HG02943 (cell line): ENCODE results near the gene ZNF330.
"Not testable (repeated sequence)": the region's sequence is repeated elsewhere in the genome, so short reads cannot be mapped to it uniquely, and the experiment has no call there.

Source experiments
- ATAC-seq: cut with Tn5 transposase; IDR thresholded peaks from one replicate; pipeline ENCODE4 v1.9.1; 2021; ENCODE audit warnings: mild to moderate bottlenecking, low read depth, moderate library complexity; ENCODE audit not compliant: unreplicated experiment

Gene ZNF330

DNA sequence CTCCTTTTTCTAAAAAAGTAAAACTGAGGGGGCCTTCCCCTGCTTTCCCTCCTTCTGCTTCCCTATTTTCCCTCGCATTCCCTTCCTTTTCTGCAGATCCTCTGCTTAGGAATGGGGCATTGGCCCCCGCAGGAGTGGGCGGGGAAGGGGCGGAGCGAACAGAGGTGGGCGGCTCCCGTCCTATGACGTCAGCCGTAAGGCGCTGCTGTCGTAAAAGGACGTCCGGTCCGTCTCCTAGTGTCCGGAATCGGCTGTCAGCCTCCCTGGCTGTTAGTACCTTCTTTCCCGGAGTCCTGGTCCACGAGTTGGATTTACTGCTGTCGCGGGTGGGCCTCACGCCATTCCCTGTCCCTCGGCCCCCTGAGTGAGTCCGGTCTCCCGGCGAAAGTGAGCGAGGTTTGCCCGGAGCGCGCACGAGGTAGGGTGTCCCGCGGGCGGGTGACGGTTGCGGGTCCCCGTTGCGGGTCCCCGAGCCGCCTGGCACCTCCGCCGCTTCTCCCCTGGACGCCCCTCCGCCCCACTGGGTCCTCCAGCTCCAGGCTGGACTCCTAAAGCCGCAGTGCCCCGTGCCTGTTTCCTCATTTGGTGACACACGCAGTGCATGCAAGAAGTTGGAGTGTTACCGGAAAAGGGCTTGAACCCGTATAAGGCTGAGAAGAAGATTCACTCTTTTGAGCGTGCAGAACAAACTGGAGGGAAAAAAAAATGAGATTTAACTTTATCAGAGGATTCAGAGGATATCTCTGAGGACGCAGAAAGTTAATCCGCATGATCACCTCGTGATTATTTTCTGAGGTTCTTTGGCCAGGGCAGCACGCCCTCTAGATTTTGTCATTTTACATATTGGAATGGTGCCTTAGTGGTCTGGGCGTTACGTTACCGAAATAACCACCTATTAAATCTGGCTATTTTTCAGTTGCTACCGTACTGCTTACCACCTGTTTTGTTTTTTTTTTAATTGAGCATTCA, at the start of gene ZNF330:
ZNF330 (plus strand) TSS at position 205 of the 969 bp plus-strand sequence. CDS start 1,477 bp downstream, outside the sequence.
- peak; percentile 94 for ATAC-seq

DNA sequence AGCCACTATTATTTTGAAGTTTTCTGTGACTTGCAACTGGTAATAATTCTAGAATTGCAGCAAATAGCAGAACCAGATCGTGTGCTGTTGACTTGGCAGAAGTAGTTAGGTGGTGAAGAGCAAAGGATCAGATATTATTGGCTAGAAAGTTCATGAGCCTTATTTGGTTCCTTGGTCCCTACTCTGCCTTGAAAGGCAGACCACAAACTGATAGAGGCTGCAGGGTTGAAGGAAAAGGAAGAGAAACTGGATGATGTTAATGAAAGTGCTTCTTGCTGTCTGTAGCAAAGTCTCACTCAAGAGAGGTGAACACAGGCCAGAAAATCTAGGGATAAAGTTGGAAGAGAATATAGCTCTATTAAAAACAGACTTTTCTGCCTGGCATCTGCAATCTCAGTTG, 46.2 kb upstream of the ZNF330 start:
- no peak for ATAC-seq

DNA sequence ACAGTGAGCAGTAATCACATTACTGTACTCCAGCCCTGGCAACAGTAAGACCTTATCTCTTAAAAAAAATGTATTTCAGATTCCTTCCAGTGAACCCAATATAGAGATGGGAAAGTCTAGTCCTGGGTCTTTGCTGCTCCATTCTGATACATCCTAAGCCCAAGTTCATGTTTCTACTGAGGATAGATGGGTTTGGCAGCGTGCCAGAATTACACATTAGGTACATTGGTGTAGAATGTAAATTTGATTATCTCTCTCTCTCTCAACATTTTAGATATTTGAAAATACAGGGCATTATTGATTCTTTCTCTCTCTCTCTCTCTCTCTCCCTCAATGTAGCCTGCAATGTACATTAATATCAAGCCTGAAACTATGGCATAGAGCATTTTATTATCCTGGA, 43.5 kb upstream of the ZNF330 start:
- no peak for ATAC-seq

- ATAC-seq, result no peak
These were observed 41.0 kb upstream of the ZNF330 start for GRCh38 chr4:141179474-141180373.

- peak; percentile 90 for ATAC-seq
These were observed 39.5 kb upstream of the ZNF330 start for GRCh38 chr4:141180991-141181761.

- not testable (repeated sequence) for ATAC-seq
These were observed 37.2 kb upstream of the ZNF330 start for GRCh38 chr4:141183491-141183890.

- no peak for ATAC-seq
These were observed 28.1 kb upstream of the ZNF330 start for GRCh38 chr4:141192564-141192963.

- no peak for ATAC-seq
These were observed 27.1 kb upstream of the ZNF330 start for GRCh38 chr4:141193516-141194034.

- no peak for ATAC-seq
These were observed 25.5 kb upstream of the ZNF330 start for GRCh38 chr4:141195095-141195707.

DNA sequence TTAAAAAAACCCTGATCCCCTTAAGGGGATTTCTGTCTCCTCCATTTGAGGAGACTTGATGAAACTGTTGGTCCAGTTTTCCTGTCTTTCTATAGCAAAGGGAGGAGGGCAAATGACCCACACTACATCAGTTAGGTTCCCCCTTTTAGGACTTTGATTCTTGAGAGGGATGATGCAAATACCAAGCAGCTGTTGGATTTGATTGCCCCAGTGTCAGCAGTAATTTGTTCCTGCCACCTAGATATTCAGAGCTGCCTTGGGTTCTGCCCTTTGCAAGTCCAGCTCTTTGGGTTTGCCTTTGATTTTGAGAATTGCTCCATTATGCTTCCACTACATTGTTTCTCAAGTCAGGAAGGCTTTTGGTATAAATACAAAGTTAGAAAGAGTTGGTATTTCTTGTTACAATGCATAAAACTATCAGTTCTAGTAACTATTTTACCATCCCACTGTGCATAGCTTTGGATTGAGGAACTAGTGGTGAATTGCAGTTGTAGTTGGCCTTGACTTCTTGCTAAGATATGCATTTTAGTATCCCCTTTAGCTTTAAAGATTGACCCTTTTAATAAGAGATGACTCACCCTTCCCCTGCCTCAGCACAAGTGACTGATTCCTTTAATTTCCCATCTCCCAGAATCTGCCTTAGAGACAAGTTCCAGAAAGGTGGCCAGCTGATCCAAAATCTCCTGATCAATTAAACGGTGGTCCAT, 24.3 kb upstream of the ZNF330 start:
- no peak for ATAC-seq

- no peak for ATAC-seq
These were observed 12.7 kb upstream of the ZNF330 start for GRCh38 chr4:141207961-141208360.

- no peak for ATAC-seq
These were observed 10.5 kb upstream of the ZNF330 start for GRCh38 chr4:141210168-141210567.

- no peak for ATAC-seq
These were observed 7.1 kb upstream of the ZNF330 start for GRCh38 chr4:141213550-141213991.

GRCh38 chr4:141215030-141215429, 5.7 kb upstream of the ZNF330 start:
- ATAC-seq, result no peak

DNA sequence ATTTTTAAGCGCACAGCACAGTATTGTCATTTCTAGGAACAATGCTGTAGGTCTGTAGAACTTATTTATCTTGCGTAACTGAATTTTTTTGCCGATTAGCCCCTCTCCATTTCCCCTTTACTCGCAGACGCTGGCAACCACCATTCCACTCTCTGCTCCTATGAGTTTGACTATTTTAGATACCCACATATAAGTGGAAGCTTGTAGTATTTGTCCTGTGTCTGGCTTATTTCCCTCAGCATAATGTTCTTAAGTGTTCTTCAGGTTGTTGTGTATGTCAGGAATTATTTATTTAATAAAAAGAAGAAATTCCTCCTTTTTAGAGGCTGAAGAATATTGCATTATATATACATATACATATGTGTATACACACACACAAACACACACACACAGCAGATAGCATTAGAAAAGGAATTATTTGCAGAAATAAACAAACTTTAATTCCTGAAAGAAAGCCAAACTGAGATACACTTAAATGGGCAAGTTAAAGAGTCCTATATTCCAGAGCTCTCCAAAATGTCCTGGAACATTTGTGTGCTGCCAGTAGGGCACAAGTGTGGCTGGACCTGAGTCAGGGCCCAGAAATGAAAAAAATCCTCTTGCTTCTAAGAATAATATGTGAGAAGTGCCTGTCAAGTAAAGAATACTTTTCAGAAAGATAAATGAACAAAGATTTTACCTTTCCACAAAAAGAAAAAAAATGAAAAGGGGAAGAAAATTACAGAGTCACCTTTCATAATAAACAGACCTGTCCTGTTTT, 4.5 kb upstream of the ZNF330 start:
- ATAC-seq, result no peak

- ATAC-seq, result peak; percentile 7
These were observed 424 bp upstream of the ZNF330 start for GRCh38 chr4:141220271-141220670.

DNA sequence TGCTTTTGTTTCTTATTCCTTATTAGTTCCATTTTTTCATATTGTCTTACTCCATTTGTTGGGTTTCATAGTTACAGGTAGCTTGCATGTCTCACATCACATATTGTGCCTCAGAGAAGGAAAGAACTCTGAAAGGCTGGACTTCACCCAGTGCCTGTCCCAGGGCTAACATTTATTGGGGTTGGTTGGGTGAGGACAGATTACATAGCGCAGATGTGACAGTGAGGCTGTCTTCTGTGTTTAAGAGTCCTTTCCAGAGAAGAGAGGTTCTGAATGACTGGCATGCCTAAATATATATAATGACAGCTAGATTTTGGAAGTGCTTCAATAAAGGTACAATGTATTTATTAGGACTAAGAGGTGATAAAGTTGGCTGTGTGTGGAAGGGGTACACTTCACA, 2.7 kb downstream of the ZNF330 start:
- no peak for ATAC-seq

GRCh38 chr4:141227280-141227679, 6.6 kb downstream of the ZNF330 start:
- ATAC-seq, result not testable (repeated sequence)
